HG02973 (cell line): Measurements from ENCODE around the gene CHD5.
"Not testable (repeated sequence)": the region's sequence is repeated elsewhere in the genome, so short reads cannot be mapped to it uniquely, and the experiment has no call there.

ENCODE experiments used
- ATAC-seq: cut with Tn5 transposase; IDR thresholded peaks from one replicate; pipeline ENCODE4 v1.9.1; 2021; ENCODE audit warnings: moderate library complexity; ENCODE audit not compliant: unreplicated experiment

Gene CHD5

DNA sequence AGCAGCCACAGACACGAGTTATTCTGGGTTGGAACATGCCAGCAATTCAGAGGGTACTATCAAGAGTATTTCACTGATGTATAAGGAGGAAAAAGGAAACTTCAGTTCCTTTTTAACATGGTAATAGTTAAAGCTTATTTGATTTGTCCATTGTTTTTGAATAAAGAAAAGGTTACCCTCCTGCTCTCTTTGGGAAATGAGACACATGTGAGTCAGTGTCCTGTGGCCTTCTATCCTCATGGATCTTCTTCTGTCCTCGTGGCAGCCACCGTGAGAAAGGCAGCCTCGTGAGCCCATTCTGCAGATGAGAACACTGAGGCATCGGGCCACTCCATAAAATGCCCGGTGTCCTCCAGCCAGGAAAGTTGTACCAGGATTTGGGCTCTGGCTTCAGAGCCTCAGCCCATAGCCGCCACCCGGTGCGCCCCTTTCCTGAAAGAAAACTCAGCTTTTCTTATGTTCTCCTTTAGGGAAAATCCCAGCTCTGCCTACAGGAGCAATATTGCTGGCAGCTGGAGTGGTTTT, 109.6 kb downstream of the CHD5 start:
- no peak for ATAC-seq

DNA sequence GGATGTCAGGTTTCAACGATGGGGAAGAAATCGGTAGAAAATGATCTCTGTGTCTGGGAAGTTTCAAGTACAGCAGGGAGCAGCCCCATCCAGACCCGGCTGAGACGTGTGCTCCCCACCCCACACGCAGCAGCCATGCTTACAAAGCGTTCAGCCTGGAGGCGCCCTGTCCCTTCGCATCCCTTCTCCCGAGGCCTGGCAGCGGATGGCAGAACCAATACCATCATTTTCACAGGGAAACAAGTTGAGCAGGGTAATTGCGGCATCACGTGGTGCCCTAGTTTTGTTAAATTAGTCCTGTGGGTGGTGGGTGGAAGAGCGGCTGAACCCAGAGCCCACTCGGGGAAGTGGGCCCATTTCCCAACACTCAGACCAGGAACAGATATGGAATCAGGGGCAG, 110.5 kb downstream of the CHD5 start:
- ATAC-seq = no peak

DNA sequence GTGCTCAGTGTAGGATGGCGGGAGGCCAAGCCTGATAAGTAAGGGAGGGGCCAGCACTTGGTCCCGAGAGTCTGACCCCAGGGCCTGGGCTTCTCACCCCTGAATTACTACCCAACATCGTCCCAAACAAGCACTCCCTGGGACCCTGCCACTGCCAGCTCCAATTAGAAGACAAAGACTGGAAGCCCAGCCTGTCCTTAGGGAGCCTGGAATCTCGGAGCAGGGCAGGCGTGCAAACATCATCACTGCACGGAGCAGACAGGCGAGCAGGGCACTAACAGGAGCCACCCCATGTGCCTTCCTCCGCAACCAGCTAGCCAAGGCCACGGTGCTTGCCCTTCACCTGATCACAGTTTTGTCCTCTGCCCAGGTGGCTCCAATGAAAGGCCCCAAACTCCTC, 111.2 kb downstream of the CHD5 start:
- no peak for ATAC-seq

DNA sequence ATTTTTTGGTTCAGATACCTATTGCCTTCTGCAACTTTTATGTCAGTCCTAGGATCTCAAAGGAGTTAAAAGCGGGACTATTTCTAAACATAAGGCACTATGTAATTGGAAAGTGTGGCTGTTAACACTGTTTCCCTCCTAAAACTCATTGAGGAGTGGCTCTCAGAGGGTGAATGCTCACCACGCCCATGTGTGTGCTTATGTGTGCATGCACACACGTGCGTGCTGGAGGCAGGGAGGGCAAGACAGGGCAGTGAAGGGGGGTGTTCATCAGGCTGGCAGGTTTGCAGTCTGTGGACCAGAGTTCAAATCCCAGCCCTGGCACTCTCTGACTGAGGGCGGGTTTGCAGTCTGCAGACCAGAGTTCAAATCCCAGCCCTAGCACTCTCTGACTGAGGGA, 112.0 kb downstream of the CHD5 start:
- no peak for ATAC-seq

DNA sequence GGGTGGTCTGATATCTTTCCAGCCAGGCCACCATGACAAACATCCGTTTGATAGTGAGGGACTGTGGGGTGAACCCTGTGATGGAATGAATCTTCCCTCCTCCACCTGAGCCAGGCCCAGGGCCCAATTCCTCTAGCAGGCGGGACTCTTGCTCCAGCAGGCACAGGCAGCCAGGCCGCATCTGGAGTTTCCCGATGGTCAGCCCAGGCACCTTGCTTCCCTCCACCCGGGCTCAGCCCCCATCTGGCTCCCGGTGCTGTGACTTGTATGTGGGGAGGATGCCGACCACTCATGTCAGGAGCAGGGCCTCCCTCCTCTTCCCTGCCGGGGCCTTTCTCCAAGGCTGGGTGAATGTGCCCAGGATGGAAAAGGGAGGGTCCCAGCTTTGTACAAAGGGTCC, 113.4 kb downstream of the CHD5 start:
- ATAC-seq = no peak

DNA sequence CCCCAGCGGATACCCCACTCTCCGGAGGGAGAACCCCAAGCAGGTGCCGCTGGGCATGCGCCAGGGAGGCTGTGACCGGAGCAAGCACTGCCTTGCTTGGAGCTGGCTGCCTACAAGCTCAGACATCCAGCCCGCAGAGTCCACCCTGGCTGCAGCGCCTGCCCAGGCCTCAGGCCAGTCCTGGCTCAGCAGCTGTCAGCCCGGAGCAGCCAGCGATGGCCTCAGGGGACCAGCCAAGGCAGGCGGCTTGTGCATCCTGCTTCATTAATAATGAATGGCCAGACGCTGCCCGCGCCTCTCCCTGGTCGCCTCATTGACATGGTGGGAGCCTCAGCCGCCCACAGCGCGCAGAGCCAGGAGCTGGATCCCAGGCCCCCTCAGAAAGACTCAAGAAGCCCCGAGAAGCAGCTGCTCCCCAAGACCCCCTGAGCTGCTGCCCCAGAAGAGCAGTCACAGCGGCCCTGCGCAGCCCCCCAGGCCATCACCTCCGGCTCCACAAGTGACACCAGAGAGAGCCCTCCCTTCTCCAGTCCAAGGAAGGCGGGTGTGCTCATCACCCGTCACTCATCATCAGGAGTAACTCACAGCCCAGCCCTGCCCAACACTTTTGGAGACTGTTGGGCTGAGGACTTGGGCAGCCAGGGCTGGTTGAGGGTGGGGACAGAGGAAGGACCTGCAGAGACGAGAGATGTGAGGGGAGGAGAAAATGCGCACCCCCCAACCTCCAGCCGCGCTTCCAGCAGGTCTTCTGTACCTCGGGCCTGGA, 114.8 kb downstream of the CHD5 start:
- no peak for ATAC-seq

DNA sequence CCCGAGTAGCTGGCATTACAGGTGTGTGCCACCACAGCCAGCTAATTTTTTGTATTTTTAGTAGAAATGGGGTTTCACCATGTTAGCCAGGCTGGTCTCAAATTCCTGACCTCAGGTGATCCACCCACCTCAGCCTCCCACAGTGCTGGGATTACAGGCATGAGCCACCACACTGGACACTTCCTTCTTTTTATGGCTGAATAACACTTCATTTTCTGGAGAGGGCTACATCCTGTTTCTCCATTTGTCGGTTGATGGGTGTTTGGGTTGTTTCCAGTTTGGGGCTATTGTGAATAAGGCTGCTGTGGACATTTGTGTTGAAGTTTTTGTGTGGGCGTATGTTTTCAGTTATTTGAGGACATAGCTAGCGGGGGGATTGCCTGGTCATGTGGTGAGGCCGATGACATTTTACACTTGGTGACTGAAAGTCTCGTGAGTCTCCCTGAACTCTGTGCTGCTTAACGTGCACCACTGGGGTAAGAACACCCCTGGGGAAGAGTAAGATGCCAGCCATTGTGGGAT, 116.5 kb downstream of the CHD5 start:
- not testable (repeated sequence) for ATAC-seq

DNA sequence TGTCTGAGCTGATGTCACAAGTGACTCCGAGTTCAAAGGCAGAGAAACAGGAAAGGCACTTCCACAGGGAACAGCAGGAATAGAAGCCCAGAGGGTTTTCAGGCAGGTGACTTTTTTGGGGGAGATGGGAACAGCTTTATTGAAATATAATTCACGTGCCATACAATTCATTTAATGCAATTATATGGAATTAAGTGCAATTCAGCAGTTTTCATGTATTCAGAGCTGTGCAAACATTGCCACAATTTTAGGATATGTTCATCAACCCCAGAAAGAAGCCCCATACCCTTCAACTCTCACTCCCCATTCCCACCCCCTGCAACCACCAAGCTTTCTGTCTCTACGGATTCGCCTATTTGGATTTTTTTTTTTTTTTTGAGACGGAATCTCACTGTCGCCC, 117.5 kb downstream of the CHD5 start:
- ATAC-seq = no peak

DNA sequence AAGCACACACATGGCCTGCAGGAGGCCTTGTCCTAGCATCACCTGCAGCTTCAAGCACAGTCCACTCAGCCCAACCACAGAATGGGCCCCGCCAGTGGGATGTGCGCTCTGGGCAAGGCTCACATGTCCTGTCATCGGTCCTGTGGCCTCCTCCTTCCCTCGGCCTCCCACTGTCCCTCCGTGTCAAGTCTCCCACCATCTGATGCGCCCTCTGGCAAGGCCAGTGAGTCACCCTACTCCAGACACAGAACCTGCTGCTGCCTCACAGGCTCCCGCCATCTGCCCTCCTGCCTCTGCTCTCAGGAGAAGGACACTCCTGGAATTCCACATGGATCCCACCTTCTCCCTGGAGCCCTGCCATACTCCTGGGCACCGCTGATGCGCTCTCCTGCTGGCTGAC, 120.3 kb downstream of the CHD5 start:
- no peak for ATAC-seq

DNA sequence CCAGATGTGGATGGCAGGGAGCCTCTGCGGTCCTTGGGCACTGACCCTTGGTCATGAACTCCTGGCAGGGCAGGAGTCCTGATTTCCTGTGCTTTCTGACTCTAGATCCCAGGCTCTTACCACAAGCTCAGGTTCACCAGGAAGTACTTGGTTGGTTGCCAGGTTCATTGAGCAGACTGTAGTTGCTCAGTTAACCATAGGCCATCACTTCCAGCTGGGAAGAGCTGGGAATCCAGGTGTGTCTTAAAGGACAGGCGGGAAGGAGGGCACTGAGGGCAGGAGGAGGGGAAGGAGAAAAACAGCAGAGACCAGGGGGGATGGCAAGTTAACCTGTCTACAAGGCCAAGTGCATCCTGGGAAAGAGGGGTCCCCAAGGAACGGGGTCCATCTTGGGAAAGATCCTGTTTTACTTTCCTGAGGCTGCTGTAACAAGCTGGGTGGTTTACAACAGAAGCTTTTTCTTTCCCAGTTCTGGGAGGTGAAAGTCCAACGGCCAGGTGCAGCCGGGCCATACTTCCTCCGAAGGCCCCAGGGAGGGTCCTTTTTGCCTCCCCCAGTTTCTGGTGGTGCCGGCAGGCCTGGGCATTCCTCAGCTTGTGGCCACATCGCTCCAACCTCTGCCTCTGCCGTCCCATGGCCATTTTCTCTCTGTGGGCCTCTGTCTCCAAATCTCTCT, 122.8 kb downstream of the CHD5 start:
- ATAC-seq = no peak

DNA sequence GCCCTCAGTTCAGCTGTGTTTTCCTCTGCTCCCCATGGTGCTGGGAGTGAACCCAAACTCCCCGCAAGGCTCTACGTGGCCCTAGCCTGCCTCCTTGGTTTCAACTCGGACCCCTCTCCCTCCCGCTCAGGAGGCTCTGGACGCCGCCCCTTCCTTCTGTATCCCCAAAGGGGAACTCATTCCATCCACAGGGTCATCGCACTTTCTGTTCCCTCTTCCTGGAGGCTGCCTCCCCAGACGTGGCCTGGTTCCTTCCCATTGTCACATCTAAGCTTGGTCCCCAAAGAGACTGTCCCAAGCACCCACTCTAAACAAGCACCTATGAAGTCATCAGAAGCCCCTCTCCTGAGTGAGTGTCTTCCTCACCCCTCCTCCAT, 123.6 kb downstream of the CHD5 start:
- no peak for ATAC-seq

DNA sequence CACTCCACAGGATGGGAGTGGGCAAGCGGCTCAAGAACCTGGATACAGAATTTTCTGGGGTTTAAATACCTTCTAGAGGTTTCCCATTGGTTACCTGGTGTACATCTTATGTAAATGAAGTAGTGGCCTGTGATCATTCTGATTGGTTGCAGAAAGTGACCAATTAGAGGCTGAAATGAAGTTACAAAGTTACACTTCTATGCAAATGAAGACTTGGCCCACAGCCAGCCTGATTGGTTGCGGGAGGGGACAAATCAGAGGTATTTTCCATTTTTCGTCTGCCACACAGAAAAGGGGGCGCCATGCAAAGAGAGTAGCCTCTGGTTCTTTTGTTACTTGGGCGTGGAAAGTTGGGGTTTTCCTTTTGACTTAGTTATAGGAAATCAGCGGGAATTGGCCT, 125.5 kb downstream of the CHD5 start:
- no peak for ATAC-seq

DNA sequence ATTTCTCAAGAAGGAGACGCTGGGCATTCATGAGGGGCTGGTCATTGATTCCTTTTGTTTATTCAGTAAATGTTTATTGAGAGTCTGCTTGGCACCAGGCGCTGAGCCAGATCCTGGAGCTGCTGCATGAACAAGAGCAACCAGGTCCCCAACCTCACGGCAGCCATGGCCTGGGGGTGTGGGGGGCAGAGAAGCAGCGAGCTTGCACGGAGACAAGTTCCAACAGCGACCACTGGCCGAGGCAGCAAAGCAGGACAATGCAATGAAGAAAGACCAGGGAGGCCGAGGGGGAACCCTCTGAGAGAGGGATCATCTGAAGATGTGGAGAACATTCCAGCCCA, 126.9 kb downstream of the CHD5 start:
- ATAC-seq = no peak

DNA sequence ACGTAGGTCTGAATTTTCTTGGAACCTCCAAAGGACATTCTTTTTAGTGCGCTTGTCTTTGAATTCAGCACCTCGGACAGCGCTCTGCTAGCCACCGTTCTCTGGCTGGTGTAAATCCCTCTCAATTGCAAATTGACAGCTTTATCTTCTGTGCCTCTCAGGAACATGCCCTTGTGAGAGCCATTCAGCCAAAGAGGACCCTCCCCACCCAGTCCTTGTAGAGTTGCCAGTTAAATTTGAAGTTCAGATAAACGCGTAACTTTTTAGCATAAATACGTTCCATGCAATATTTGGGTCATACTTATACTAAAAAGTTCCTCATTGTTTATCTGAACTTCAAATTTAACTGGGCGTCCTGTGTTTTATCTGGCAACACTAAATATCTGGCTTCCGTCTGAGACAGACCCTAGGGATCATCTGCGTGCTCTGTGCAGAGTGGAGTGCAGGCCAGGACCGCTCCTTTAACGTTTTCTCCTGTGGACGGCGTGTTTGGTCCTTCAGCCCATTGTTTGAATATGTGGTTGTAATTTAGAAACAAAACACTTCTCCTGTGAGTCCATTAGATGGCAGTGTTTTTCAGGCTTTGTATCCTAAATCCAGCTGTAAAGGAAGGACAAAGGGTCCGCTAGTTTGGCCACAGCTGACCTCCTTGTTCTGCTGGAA, 127.4 kb downstream of the CHD5 start:
- ATAC-seq = no peak
